Neuronal stem cell (in vitro differentiated cells): ENCODE data around the gene ZNF554.

Experiments used
- DNase-seq: peaks from one replicate; pipeline ENCODE4 v3.0.0-alpha.2; 2013; ENCODE audit warnings: low spot score
- H2AFZ ChIP-seq: one replicate; pipeline ENCODE4 v1.6.1; 2013; ENCODE audit warnings: mild to moderate bottlenecking, low read length, inconsistent platforms
- H2AK5ac ChIP-seq: 2 replicates; pipeline ENCODE4 v1.6.1; 2013; ENCODE audit warnings: low read depth, mild to moderate bottlenecking, inconsistent platforms, low read length, moderate library complexity, mixed read lengths
- H2BK120ac ChIP-seq: 2 replicates; pipeline ENCODE4 v1.6.1; 2013; ENCODE audit warnings: low read depth, mild to moderate bottlenecking, inconsistent platforms, low read length, moderate library complexity, mixed read lengths
- H2BK12ac ChIP-seq: one replicate; pipeline ENCODE4 v1.6.1; 2013; ENCODE audit warnings: low read length, inconsistent platforms
- H2BK15ac ChIP-seq: 2 replicates; pipeline ENCODE4 v1.6.1; 2013; ENCODE audit warnings: mild to moderate bottlenecking, low read length, inconsistent platforms, mixed read lengths
- H2BK5ac ChIP-seq: one replicate; pipeline ENCODE4 v1.6.1; 2013; ENCODE audit warnings: inconsistent platforms, mild to moderate bottlenecking, low read length, moderate library complexity
- H3K14ac ChIP-seq: one replicate; pipeline ENCODE4 v1.6.1; 2013; ENCODE audit warnings: low read length, inconsistent platforms
- H3K18ac ChIP-seq: 2 replicates; pipeline ENCODE4 v1.6.1; 2013; ENCODE audit warnings: low read length, inconsistent platforms
- H3K23ac ChIP-seq: 2 replicates; pipeline ENCODE4 v1.6.1; 2013; ENCODE audit warnings: low read depth, mild to moderate bottlenecking, mixed read lengths, low read length, inconsistent platforms; ENCODE audit not compliant: poor library complexity
- H3K27ac ChIP-seq: replicated peaks from 3 replicates; pipeline ENCODE4 v1.5.1; 2013; ENCODE audit warnings: low read length, inconsistent platforms
- H3K27me3 ChIP-seq, 3 experiments: 2 replicates each; pipeline ENCODE4 v1.6.1; 2013; ENCODE audit warnings: low read length in 3 of 3, mild to moderate bottlenecking in 2 of 3, inconsistent platforms in 1 of 3, low read depth in 1 of 3, mixed read lengths in 1 of 3, moderate library complexity in 1 of 3; ENCODE audit not compliant: control insufficient read depth in 3 of 3, insufficient read depth in 3 of 3
- H3K36me3 ChIP-seq, 2 donors: replicated peaks in 1 of 2; 2 replicates each; pipeline ENCODE4 v1.6.1; 2013; ENCODE audit warnings: low read length in 2 of 2; ENCODE audit not compliant: control insufficient read depth in 2 of 2, insufficient read depth in 2 of 2
- H3K4ac ChIP-seq: 2 replicates; pipeline ENCODE4 v1.6.1; 2013; ENCODE audit warnings: inconsistent platforms, mild to moderate bottlenecking, low read length, moderate library complexity
- H3K4me1 ChIP-seq, 2 donors: 1 replicate in 1 of 2; 2 replicates in 1 of 2; pipeline ENCODE4 v1.6.1; 2013; ENCODE audit warnings: low read length in 2 of 2, low read depth in 1 of 2; ENCODE audit not compliant: control insufficient read depth in 2 of 2, insufficient read depth in 1 of 2
- H3K4me2 ChIP-seq: one replicate; pipeline ENCODE4 v1.6.1; 2013; ENCODE audit warnings: mild to moderate bottlenecking, low read length, inconsistent platforms; ENCODE audit not compliant: insufficient read depth, poor library complexity, severe bottlenecking
- H3K4me3 ChIP-seq, 2 donors: 2 replicates each; pipeline ENCODE4 v1.5.1; 2013; ENCODE audit warnings: low read length in 2 of 2, mild to moderate bottlenecking in 2 of 2, inconsistent platforms in 1 of 2, moderate library complexity in 1 of 2
- H3K79me1 ChIP-seq: one replicate; pipeline ENCODE4 v1.6.1; 2013; ENCODE audit warnings: low read depth, mild to moderate bottlenecking, inconsistent platforms, low read length, moderate library complexity
- H3K9ac ChIP-seq: one replicate; pipeline ENCODE4 v1.6.1; 2013; ENCODE audit warnings: mild to moderate bottlenecking, low read depth, low read length, inconsistent platforms; ENCODE audit not compliant: poor library complexity
- H3K9me3 ChIP-seq, 2 donors: replicated peaks in 1 of 2; 2 replicates each; pipeline versions ENCODE3 to v1.6.1; 2013; ENCODE audit warnings: low read length in 2 of 2, mild to moderate bottlenecking in 2 of 2, inconsistent platforms in 1 of 2, low read depth in 1 of 2, mixed read lengths in 1 of 2, moderate library complexity in 1 of 2; ENCODE audit not compliant: control insufficient read depth in 2 of 2, insufficient read depth in 1 of 2
- H4K8ac ChIP-seq: one replicate; pipeline ENCODE4 v1.6.1; 2013; ENCODE audit warnings: low read depth, mild to moderate bottlenecking, inconsistent platforms, low read length, moderate library complexity
- H4K91ac ChIP-seq: one replicate; pipeline ENCODE4 v1.6.1; 2013; ENCODE audit warnings: low read length, low read depth, mild to moderate bottlenecking, inconsistent platforms; ENCODE audit not compliant: poor library complexity
- WGBS, 2 donors: extraction: QIAGEN DNeasy Blood & Tissue Kit; methylation state at CpG; one replicate each; pipeline ENCODE4 v1.1.7; 2013; ENCODE audit warnings: missing lambda C conversion rate in 2 of 2, mixed read lengths in 1 of 2; ENCODE audit not compliant: insufficient read length in 2 of 2, insufficient replicate concordance in 1 of 2; ENCODE audit errors: extremely low coverage in 2 of 2; 5-methylcytosine and 5-hydroxymethylcytosine counted together

ZNF554 gene

DNA sequence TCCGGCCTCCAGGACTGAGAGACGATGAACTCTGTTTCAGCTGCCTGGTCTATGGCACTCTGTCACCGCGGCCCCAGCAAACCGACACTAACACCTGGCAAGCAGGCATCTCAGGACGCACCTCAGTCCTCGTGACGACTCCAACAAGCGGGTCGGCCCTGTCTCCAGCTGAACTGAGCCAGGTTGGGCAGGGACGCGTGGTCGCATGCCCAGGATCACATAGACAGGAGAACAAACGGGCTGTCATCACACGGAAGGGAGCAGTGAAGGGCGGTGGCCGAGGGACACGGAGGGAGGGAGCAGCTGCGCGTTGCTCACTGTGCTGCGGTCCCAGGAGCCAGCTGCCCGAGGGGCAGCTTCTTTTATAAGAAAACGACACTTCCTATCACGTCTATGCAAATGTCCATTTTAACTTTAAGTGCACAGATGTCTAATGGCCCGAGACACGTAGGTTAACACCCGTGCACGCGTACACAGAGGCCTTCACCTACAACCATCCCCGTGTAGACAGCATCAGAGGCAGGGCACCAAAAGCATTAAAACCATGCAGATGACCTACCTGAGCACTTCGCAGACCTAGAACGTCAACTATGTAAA, 45.5 kb upstream of the ZNF554 start:
- no peak overlapping the region for H2BK120ac ChIP-seq
- H3K27ac ChIP-seq = no peak overlapping the region
- H3K4me3 ChIP-seq = no peak overlapping the region

GRCh38 chr19:2774953-2775555, 44.6 kb upstream of the ZNF554 start:
- no peak for DNase-seq
- Histone ChIP-seq H3K14ac (no peak overlapping the region), H4K8ac (no peak overlapping the region), H3K27me3 (no peaks in the 10 kb centered on the region), H3K9ac (no peak overlapping the region), H4K91ac (no peak overlapping the region), H2BK12ac (no peak overlapping the region), H2BK15ac (no peak overlapping the region), H3K4me1 (no peaks in the 10 kb centered on the region), H3K79me1 (peaks cover 42% of the 10 kb centered on the region), H3K27ac (no peak overlapping the region), H2AFZ (no peak overlapping the region), H2BK120ac (no peak overlapping the region), H3K18ac (no peak overlapping the region), H3K4me2 (no peak overlapping the region), H2AK5ac (no peak overlapping the region), H2BK5ac (no peak overlapping the region), H3K4me3 (no peak overlapping the region), H3K9me3 (no peaks in the 10 kb centered on the region), H3K36me3 (peaks cover 16 to 47% of the 10 kb centered on the region in 2 donors), H3K4ac (no peak overlapping the region), H3K23ac (no peak overlapping the region)
- no CpG with 5 or more reads among the region's 24 CpGs for WGBS, 2 donors

More for the DNA sequence above, 45.5 kb upstream of the ZNF554 start:
- H3K18ac ChIP-seq = no peak overlapping the region
- no peak overlapping the region for H3K14ac ChIP-seq
- H2BK5ac ChIP-seq = no peak overlapping the region
- WGBS, 2 donors = no CpG with 5 or more reads among the region's 32 CpGs
- H3K4me1 ChIP-seq = no peaks in the 10 kb centered on the region
- H3K36me3 ChIP-seq = peaks cover 14 to 42% of the 10 kb centered on the region in 2 donors
- H4K91ac ChIP-seq = no peak overlapping the region
- peak overlapping the region; percentile 28 for H2AK5ac ChIP-seq
- no peak overlapping the region for H2AFZ ChIP-seq
- no peaks in the 10 kb centered on the region for H3K9me3 ChIP-seq
- DNase-seq = no peak
- H3K4me2 ChIP-seq = no peak overlapping the region
- no peaks in the 10 kb centered on the region for H3K27me3 ChIP-seq
- H3K4ac ChIP-seq = peak overlapping the region; percentile 53
- H2BK12ac ChIP-seq = no peak overlapping the region
- peak overlapping the region; percentile 44 for H3K9ac ChIP-seq
- no peak overlapping the region for H4K8ac ChIP-seq
- peaks cover 43% of the 10 kb centered on the region for H3K79me1 ChIP-seq
- no peak overlapping the region for H2BK15ac ChIP-seq
- peak overlapping the region; percentile 43 for H3K23ac ChIP-seq

DNA sequence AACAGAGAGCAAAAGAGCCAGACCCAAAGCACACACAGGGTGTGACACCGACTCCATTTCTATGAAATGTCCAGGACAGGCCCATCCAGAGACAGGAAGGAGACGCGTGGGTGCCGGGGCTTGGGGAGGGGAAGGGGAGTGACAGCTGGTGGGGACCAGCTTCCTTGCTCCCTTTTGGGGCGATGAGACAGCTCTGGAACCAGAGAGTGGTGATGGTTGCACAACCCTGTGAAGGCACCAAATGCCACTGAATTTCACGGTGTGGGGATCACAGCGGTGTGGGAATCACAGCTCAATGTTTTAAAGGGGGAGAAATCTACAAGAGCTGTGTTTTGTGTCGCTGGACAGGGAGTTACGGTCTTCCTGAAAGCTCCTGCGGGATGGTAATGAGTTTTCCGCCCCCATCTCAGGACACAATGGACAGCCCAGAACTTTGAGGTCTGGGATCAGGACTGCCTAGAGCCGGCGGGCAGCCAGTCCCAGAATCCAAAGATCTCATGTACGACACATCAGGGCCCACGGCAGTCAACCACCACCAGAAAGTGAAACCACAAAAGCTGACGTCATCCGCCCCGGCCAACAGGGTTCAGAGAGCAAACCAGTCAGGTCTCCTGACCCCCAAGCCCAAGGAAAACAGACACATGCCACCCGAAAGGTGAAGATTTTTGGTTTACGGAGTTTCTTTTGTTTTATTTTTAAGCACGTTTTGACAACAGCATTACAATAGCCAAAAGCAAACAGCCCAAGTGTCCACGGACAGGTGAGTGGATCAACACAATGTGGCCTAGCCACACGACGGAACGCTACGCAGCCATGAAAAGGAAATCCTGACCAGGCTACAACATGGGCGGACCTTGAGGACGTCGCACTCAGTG, 43.9 kb upstream of the ZNF554 start:
- H2BK12ac ChIP-seq = no peak overlapping the region
- H3K4me3 ChIP-seq = no peak overlapping the region
- no peak overlapping the region for H3K23ac ChIP-seq
- DNase-seq = no peak
- H3K27ac ChIP-seq = no peak overlapping the region
- WGBS, 2 donors = no CpG with 5 or more reads among the region's 29 CpGs
- H3K14ac ChIP-seq = no peak overlapping the region
- peaks cover 36% of the 10 kb centered on the region for H3K79me1 ChIP-seq
- H3K4ac ChIP-seq = no peak overlapping the region
- no peak overlapping the region for H2BK120ac ChIP-seq
- no peak overlapping the region for H2BK5ac ChIP-seq
- no peaks in the 10 kb centered on the region for H3K4me1 ChIP-seq
- H3K4me2 ChIP-seq = no peak overlapping the region
- H2AFZ ChIP-seq = no peak overlapping the region
- H2AK5ac ChIP-seq = no peak overlapping the region
- no peak overlapping the region for H4K91ac ChIP-seq
- no peak overlapping the region for H3K18ac ChIP-seq
- H3K27me3 ChIP-seq = no peaks in the 10 kb centered on the region
- no peak overlapping the region for H3K9ac ChIP-seq
- H2BK15ac ChIP-seq = no peak overlapping the region
- H4K8ac ChIP-seq = no peak overlapping the region
- H3K9me3 ChIP-seq = no peaks in the 10 kb centered on the region
- peaks cover 15 to 48% of the 10 kb centered on the region in 2 donors for H3K36me3 ChIP-seq
